Liver (tissue), 9 donors: ENCODE data around the gene MAT2A. TPM values are rescaled to one million over a fixed set of nuclear protein-coding genes. Genes with fewer than 3 reads are reported as not detected.

Experiments
- DNase-seq: peaks from one replicate; pipeline ENCODE4 v3.0.0-alpha.2; 2017; ENCODE audit warnings: low spot score
- H3K27ac ChIP-seq, 2 donors: one replicate each; pipeline ENCODE4 v1.7.0; 2013; ENCODE audit warnings: inconsistent platforms in 2 of 2, low read length in 2 of 2, control low read depth in 1 of 2, low read depth in 1 of 2, mild to moderate bottlenecking in 1 of 2
- H3K27me3 ChIP-seq, 4 donors: one replicate each; pipeline versions ENCODE4 v1.6.1 to v1.7.0; 2013; ENCODE audit warnings: low read length in 3 of 4, inconsistent platforms in 1 of 4, mild to moderate bottlenecking in 1 of 4, moderate library complexity in 1 of 4; ENCODE audit not compliant: control insufficient read depth in 4 of 4, insufficient read depth in 4 of 4
- H3K36me3 ChIP-seq, 4 donors: one replicate each; pipeline versions ENCODE4 v1.6.1 to v1.7.0; 2013; ENCODE audit warnings: low read length in 3 of 4, mild to moderate bottlenecking in 3 of 4, low read depth in 1 of 4, moderate library complexity in 1 of 4; ENCODE audit not compliant: control insufficient read depth in 4 of 4, insufficient read depth in 3 of 4
- H3K4me1 ChIP-seq, 4 donors: one replicate each; pipeline versions ENCODE4 v1.6.1 to v1.7.0; 2013; ENCODE audit warnings: low read length in 3 of 4, mild to moderate bottlenecking in 3 of 4, moderate library complexity in 1 of 4; ENCODE audit not compliant: control insufficient read depth in 4 of 4, insufficient read depth in 4 of 4
- H3K4me3 ChIP-seq, 3 donors: one replicate each; pipeline versions ENCODE4 v1.6.1 to v1.7.0; 2013; ENCODE audit warnings: low read length in 3 of 3, control low read depth in 1 of 3, low read depth in 1 of 3, mild to moderate bottlenecking in 1 of 3
- H3K9ac ChIP-seq, 2 donors: one replicate each; pipeline ENCODE4 v1.7.0; 2013; ENCODE audit warnings: low read length in 2 of 2, mild to moderate bottlenecking in 2 of 2, moderate library complexity in 2 of 2, control low read depth in 1 of 2, low read depth in 1 of 2
- H3K9me3 ChIP-seq, 4 donors: one replicate each; pipeline versions ENCODE4 v1.6.1 to v1.7.0; 2013; ENCODE audit warnings: low read length in 3 of 4; ENCODE audit not compliant: control insufficient read depth in 4 of 4
- CTCF ChIP-seq: fragments of 150-350 bp; IDR thresholded peaks from 2 replicates; pipeline ENCODE4 v1.5.1; 2017; ENCODE audit warnings: improper control_type of control experiment, low read depth, low read length; ENCODE audit not compliant: missing input control
- EGR1 ChIP-seq, 2 donors: IDR thresholded peaks; 2 replicates each; pipeline ENCODE4 v1.6.1; 2016 to 2018; ENCODE audit warnings: antibody characterized with exemption in 2 of 2, low read depth in 2 of 2
- FOXA1 ChIP-seq: IDR thresholded peaks from 2 replicates; pipeline ENCODE4 v1.6.1; 2016; ENCODE audit warnings: antibody characterized with exemption
- FOXA2 ChIP-seq: IDR thresholded peaks from 2 replicates; pipeline ENCODE4 v1.6.1; 2016; ENCODE audit warnings: antibody characterized with exemption
- HNF4A ChIP-seq, 2 donors: conservative IDR thresholded peaks; 2 replicates each; pipeline ENCODE4 v1.6.1; 2016; ENCODE audit warnings: antibody characterized with exemption in 2 of 2, mild to moderate bottlenecking in 2 of 2
- HNF4G ChIP-seq: IDR thresholded peaks from 2 replicates; pipeline ENCODE4 v1.6.1; 2016; ENCODE audit warnings: antibody characterized with exemption
- JUND ChIP-seq, 2 donors: IDR thresholded peaks; 2 replicates each; pipeline ENCODE4 v1.6.1; 2016; ENCODE audit warnings: antibody characterized with exemption in 2 of 2
- NR2F2 ChIP-seq: IDR thresholded peaks from 2 replicates; pipeline ENCODE4 v1.6.1; 2016; ENCODE audit warnings: antibody characterized with exemption
- RAD21 ChIP-seq, 2 donors: IDR thresholded peaks; 2 replicates each; pipeline ENCODE4 v1.6.1; 2016; ENCODE audit warnings: antibody characterized with exemption in 2 of 2, mild to moderate bottlenecking in 2 of 2
- RXRA ChIP-seq, 2 donors: IDR thresholded peaks; 2 replicates each; pipeline ENCODE4 v1.6.1; 2017 to 2018; ENCODE audit warnings: antibody characterized with exemption in 2 of 2, mild to moderate bottlenecking in 1 of 2
- SP1 ChIP-seq: IDR thresholded peaks from 2 replicates; pipeline ENCODE4 v1.6.1; 2018; ENCODE audit warnings: antibody characterized with exemption, mild to moderate bottlenecking
- TAF1 ChIP-seq: conservative IDR thresholded peaks from 2 replicates; pipeline ENCODE4 v1.6.1; 2016; ENCODE audit warnings: antibody characterized with exemption, mild to moderate bottlenecking
- ZBTB33 ChIP-seq: IDR thresholded peaks from 2 replicates; pipeline ENCODE4 v1.6.1; 2016; ENCODE audit warnings: antibody characterized with exemption
- WGBS: extraction: QIAGEN DNeasy Blood & Tissue Kit; methylation state at CpG from one replicate; pipeline ENCODE4 v1.1.7; 2013; 5-methylcytosine and 5-hydroxymethylcytosine counted together
- polyA plus RNA-seq, 2 donors: library from polyadenylated mRNA; stranded (reverse) in 1 of 2; unstranded in 1 of 2; fragments of 200-250 nt in 1 of 2; fragments of >200 nt in 1 of 2; fragmentation: Nextera tagmentation in 1 of 2; extraction: Ambion mirVana in 1 of 2; gene quantifications; one replicate each; pipeline versions ENCODE4 v1.2.1 to v1.2.3, GENCODE V29; 2013 to 2015
- total RNA-seq, 2 donors: library from RNA; depleted of rRNA; stranded (reverse); fragments of >200 nt; gene quantifications; one replicate each; pipeline ENCODE4 v1.2.3, GENCODE V29; 2014
- TF ChIP-seq, protein P1 (sequence below): IDR thresholded peaks from 2 replicates; pipeline ENCODE4 v1.6.1; 2016; ENCODE audit warnings: antibody characterized with exemption
- TF ChIP-seq, protein P2 (sequence below): IDR thresholded peaks from 2 replicates; pipeline ENCODE4 v1.6.1; 2016; ENCODE audit warnings: antibody characterized with exemption
- donor health status: healthy.
- donor health status: healthy.
- donor health status: healthy.
- donor health status: healthy.
- donor health status: healthy.

The MAT2A gene
- total and polyA plus RNA-seq, 4 donors: 48.3 to 104 (median 79.9) TPM

GRCh38 chr2:85536479-85536878 lies 2.5 kb upstream of the MAT2A start:
- no peak for DNase-seq
- peaks cover under 1 to 29% (median 15%) of the 10 kb centered on the region in 4 donors for H3K4me1 ChIP-seq
- no peak overlapping the region for H3K27ac ChIP-seq
- H3K4me3 ChIP-seq: no peak overlapping the region
- WGBS: 91% methylated on average over 3 of the region's 3 CpGs
- no peaks in the 10 kb centered on the region for H3K27me3 ChIP-seq
- no peaks in the 10 kb centered on the region for H3K9me3 ChIP-seq
- H3K36me3 ChIP-seq: peaks cover 0 to 4% (median 2%) of the 10 kb centered on the region in 4 donors
- no peak overlapping the region for H3K9ac ChIP-seq
- no peak for TF ChIP-seq RXRA (IDR thresholded peaks at IDR 0.05)
- TF ChIP-seq NR2F2: no peak
- TF ChIP-seq EGR1 (IDR thresholded peaks at IDR 0.05; ENCODE audit: low read depth in 2 of 2): no peak
- TF ChIP-seq SP1: no peak
- no peak for TF ChIP-seq FOXA1
- TF ChIP-seq FOXA2: no peak
- no peak for TF ChIP-seq HNF4A (conservative IDR thresholded peaks at IDR 0.05)
- TF ChIP-seq CTCF: no peak
- TF ChIP-seq, protein P1, sequence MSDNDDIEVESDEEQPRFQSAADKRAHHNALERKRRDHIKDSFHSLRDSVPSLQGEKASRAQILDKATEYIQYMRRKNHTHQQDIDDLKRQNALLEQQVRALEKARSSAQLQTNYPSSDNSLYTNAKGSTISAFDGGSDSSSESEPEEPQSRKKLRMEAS: no peak
- TF ChIP-seq, protein P2, sequence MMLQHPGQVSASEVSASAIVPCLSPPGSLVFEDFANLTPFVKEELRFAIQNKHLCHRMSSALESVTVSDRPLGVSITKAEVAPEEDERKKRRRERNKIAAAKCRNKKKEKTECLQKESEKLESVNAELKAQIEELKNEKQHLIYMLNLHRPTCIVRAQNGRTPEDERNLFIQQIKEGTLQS: no peak
- TF ChIP-seq TAF1: no peak
- TF ChIP-seq HNF4G: no peak
- TF ChIP-seq ZBTB33: no peak
- TF ChIP-seq JUND (IDR thresholded peaks at IDR 0.05): no peak
- no peak for TF ChIP-seq RAD21 (IDR thresholded peaks at IDR 0.05)

GRCh38 chr2:85537600-85538506 lies 1.1 kb upstream of the MAT2A start:
- Histone ChIP-seq H3K36me3 (peaks cover 0 to 17% (median 15%) of the 10 kb centered on the region in 4 donors), H3K4me1 (peaks cover 1 to 36% (median 22%) of the 10 kb centered on the region in 4 donors), H3K27me3 (no peaks in the 10 kb centered on the region), H3K27ac (peak overlapping the region; percentile 99 to 100), H3K4me3 (peak overlapping the region; percentile 55 to 94 (median 67)), H3K9me3 (no peaks in the 10 kb centered on the region), H3K9ac (peak overlapping the region; percentile 96 to 99)
- TF ChIP-seq ZBTB33 (no peak), RAD21 (IDR thresholded peaks at IDR 0.05) (peak in 1 of 2 donors; percentile 27)
- 1% methylated on average over 35 of the region's 35 CpGs for WGBS
- peak; percentile 67 for DNase-seq
